ENCODE data around the gene DRC7.
"Not testable (repeated sequence)": the region's sequence is repeated elsewhere in the genome, so short reads cannot be mapped to it uniquely, and the experiment has no call there.

Gene DRC7

GRCh38 chr16:57732714-57733113 is 38.1 kb downstream of the DRC7 start:
- in situ Hi-C loops (cut with MboI; ENCODE audit: low sequenced_read_pairs), result no loop called here

GRCh38 chr16:57734308-57734924 is 39.8 kb downstream of the DRC7 start:
- in situ Hi-C loops (cut with MboI; ENCODE audit: low sequenced_read_pairs), result no loop called here

- in situ Hi-C loops (cut with MboI; ENCODE audit: low sequenced_read_pairs), result no loop called here
Measured at GRCh38 chr16:57734925-57735754, 40.5 kb downstream of the DRC7 start.

- in situ Hi-C loops (cut with MboI; ENCODE audit: low sequenced_read_pairs), result no loop called here
Measured at GRCh38 chr16:57735755-57736418, 41.3 kb downstream of the DRC7 start, which contains the start of gene KATNB1. KATNB1 (plus strand) TSS chr16:57735770; CDS start chr16:57737244, 1,474 bp downstream.

GRCh38 chr16:57736419-57737351 is 42.1 kb downstream of the DRC7 start:
- in situ Hi-C loops (cut with MboI; ENCODE audit: low sequenced_read_pairs), result no loop called here

GRCh38 chr16:57738844-57739243 is 44.2 kb downstream of the DRC7 start:
- in situ Hi-C loops (cut with MboI; ENCODE audit: low sequenced_read_pairs), result no loop called here

- in situ Hi-C loops (cut with MboI; ENCODE audit: low sequenced_read_pairs), result no loop called here
Measured at GRCh38 chr16:57739756-57740422, 45.3 kb downstream of the DRC7 start.

- in situ Hi-C loops (cut with MboI; ENCODE audit: low sequenced_read_pairs), result no loop called here
Measured at GRCh38 chr16:57740423-57741071, 45.9 kb downstream of the DRC7 start.

GRCh38 chr16:57741660-57742191 is 47.1 kb downstream of the DRC7 start:
- in situ Hi-C loops (cut with MboI; ENCODE audit: low sequenced_read_pairs), result no loop called here

GRCh38 chr16:57742543-57742942 is 47.9 kb downstream of the DRC7 start:
- in situ Hi-C loops (cut with MboI; ENCODE audit: low sequenced_read_pairs), result no loop called here

- in situ Hi-C loops (cut with MboI; ENCODE audit: low sequenced_read_pairs), result no loop called here
Measured at GRCh38 chr16:57743458-57743857, 48.9 kb downstream of the DRC7 start.

GRCh38 chr16:57743886-57744641 is 49.5 kb downstream of the DRC7 start:
- in situ Hi-C loops (cut with MboI; ENCODE audit: low sequenced_read_pairs), result no loop called here

GRCh38 chr16:57744642-57744903 is 50.0 kb downstream of the DRC7 start:
- in situ Hi-C loops (cut with MboI; ENCODE audit: low sequenced_read_pairs), result no loop called here

- in situ Hi-C loops (cut with MboI; ENCODE audit: low sequenced_read_pairs), result no loop called here
Measured at GRCh38 chr16:57745768-57746167, 51.2 kb downstream of the DRC7 start.

- in situ Hi-C loops (cut with MboI; ENCODE audit: low sequenced_read_pairs), result not testable (repeated sequence)
Measured at GRCh38 chr16:57746316-57746715, 51.7 kb downstream of the DRC7 start.

GRCh38 chr16:57747091-57747490 is 52.5 kb downstream of the DRC7 start:
- in situ Hi-C loops (cut with MboI; ENCODE audit: low sequenced_read_pairs), result no loop called here

GRCh38 chr16:57747496-57747895 is 52.9 kb downstream of the DRC7 start:
- in situ Hi-C loops (cut with MboI; ENCODE audit: low sequenced_read_pairs), result no loop called here

GRCh38 chr16:57747996-57748395 is 53.4 kb downstream of the DRC7 start:
- in situ Hi-C loops (cut with MboI; ENCODE audit: low sequenced_read_pairs), result no loop called here

- in situ Hi-C loops (cut with MboI; ENCODE audit: low sequenced_read_pairs), result no loop called here
Measured at GRCh38 chr16:57748596-57748995, 54.0 kb downstream of the DRC7 start.
